WTC11 (cell line): ENCODE data around the gene TEAD1. TPM values are rescaled to one million over a fixed set of nuclear protein-coding genes. Genes with fewer than 3 reads are reported as not detected.

Experiments used
- ATAC-seq: fragments of 200-7000 bp; cut with Tn5 transposase; 2 replicates; pipeline ENCODE4 v1.10.0; 2021; ENCODE audit warnings: mild to moderate bottlenecking, moderate library complexity
- CTCF ChIA-PET: fragments of 300-600 bp; sonication (Branson Sonifier 250); formaldehyde crosslinking; loops from one replicate; lab custom pipeline; 2021; ENCODE audit warnings: antibody characterized with exemption; lab: Charles Lee
- POLR2A ChIA-PET: fragments of 350-600 bp; sonication (Branson Sonifier 250); formaldehyde crosslinking; loops from one replicate; lab custom pipeline; 2021; ENCODE audit warnings: antibody characterized with exemption; lab: Charles Lee
- DNase-seq: peaks from one replicate; pipeline ENCODE4 v3.0.0; 2021; ENCODE audit warnings: low spot score
- H3K27ac Mint-ChIP-seq: 2 replicates; pipeline ENCODE4 v1.8.0; 2021; ENCODE audit warnings: mixed read lengths
- H3K27me3 Mint-ChIP-seq: 2 replicates; pipeline ENCODE4 v1.8.0; 2021; ENCODE audit warnings: low read depth, mild to moderate bottlenecking, moderate library complexity, mixed read lengths
- H3K36me3 Mint-ChIP-seq: 2 replicates; pipeline ENCODE4 v1.8.0; 2021; ENCODE audit warnings: mixed read lengths
- H3K4me1 Mint-ChIP-seq: 2 replicates; pipeline ENCODE4 v1.8.0; 2022; ENCODE audit warnings: mixed read lengths
- H3K4me3 Mint-ChIP-seq: 2 replicates; pipeline ENCODE4 v1.8.0; 2021; ENCODE audit warnings: mild to moderate bottlenecking, moderate library complexity, mixed read lengths
- H3K9me3 Mint-ChIP-seq: 2 replicates; pipeline ENCODE4 v1.8.0; 2021; ENCODE audit warnings: mixed read lengths
- ATF1 ChIP-seq: sonication (generic); formaldehyde crosslinking; IDR thresholded peaks from 2 replicates; pipeline ENCODE4 v1.8.1; 2023; ENCODE audit warnings: mild to moderate bottlenecking, moderate library complexity, missing genetic modification reagents
- ESRRA ChIP-seq: sonication (generic); formaldehyde crosslinking; IDR thresholded peaks from 2 replicates; pipeline ENCODE4 v1.8.1; 2022; ENCODE audit warnings: mild to moderate bottlenecking, missing genetic modification reagents, borderline replicate concordance
- GRHL2 ChIP-seq: fragments of 250-450 bp; sonication (Bioruptor Pico); IDR thresholded peaks from 2 replicates; pipeline ENCODE4 v1.8.0; 2022; ENCODE audit warnings: mild to moderate bottlenecking, moderate library complexity; ENCODE audit not compliant: insufficient replicate concordance, severe bottlenecking
- NFYB ChIP-seq: sonication (generic); formaldehyde crosslinking; conservative IDR thresholded peaks from 2 replicates; pipeline ENCODE4 v1.8.0; 2022; ENCODE audit warnings: low read depth, missing genetic modification reagents
- NR1H2 ChIP-seq: sonication (generic); formaldehyde crosslinking; IDR thresholded peaks from 2 replicates; pipeline ENCODE4 v1.9.0; 2021; ENCODE audit warnings: mild to moderate bottlenecking, moderate library complexity, missing genetic modification reagents
- ZBTB21 ChIP-seq: sonication (generic); formaldehyde crosslinking; IDR thresholded peaks from 2 replicates; pipeline ENCODE4 v1.8.1; 2023; ENCODE audit warnings: mild to moderate bottlenecking, missing genetic modification reagents, borderline replicate concordance
- ZMAT4 ChIP-seq: fragments of 250-450 bp; sonication (Bioruptor Pico); IDR thresholded peaks from 2 replicates; pipeline ENCODE4 v1.9.0; 2021; ENCODE audit warnings: mild to moderate bottlenecking
- ZNF416 ChIP-seq: fragments of 250-450 bp; sonication (Bioruptor Pico); IDR thresholded peaks from 2 replicates; pipeline ENCODE4 v1.9.0; 2021; ENCODE audit warnings: mild to moderate bottlenecking, inconsistent platforms
- ZNF532 ChIP-seq: fragments of 250-450 bp; sonication (Bioruptor Pico); IDR thresholded peaks from 2 replicates; pipeline ENCODE4 v1.9.0; 2021; ENCODE audit warnings: mild to moderate bottlenecking, borderline replicate concordance
- ZNF671 ChIP-seq: fragments of 250-450 bp; sonication (Bioruptor Pico); IDR thresholded peaks from 2 replicates; pipeline ENCODE4 v1.8.0; 2021; ENCODE audit warnings: mild to moderate bottlenecking
- ZSCAN18 ChIP-seq: fragments of 250-450 bp; sonication (Bioruptor Pico); IDR thresholded peaks from 2 replicates; pipeline ENCODE4 v2.1.2; 2022; ENCODE audit warnings: mild to moderate bottlenecking, moderate library complexity
- total RNA-seq: library from RNA; stranded (reverse); gene quantifications from 3 replicates; pipeline ENCODE4 v1.2.3, GENCODE V29; 2021
- TF ChIP-seq, protein P1 (sequence below): sonication (generic); formaldehyde crosslinking; IDR thresholded peaks from 2 replicates; pipeline ENCODE4 v1.8.0; 2023; ENCODE audit warnings: mild to moderate bottlenecking, missing genetic modification reagents
- TF ChIP-seq, protein P2 (sequence below): sonication (generic); formaldehyde crosslinking; conservative IDR thresholded peaks from 2 replicates; pipeline ENCODE4 v1.8.1; 2023; ENCODE audit warnings: mild to moderate bottlenecking, low read depth, missing genetic modification reagents, moderate library complexity

Gene TEAD1
- total RNA-seq, 1 experiment from 2014 or later = 79.9 TPM

DNA sequence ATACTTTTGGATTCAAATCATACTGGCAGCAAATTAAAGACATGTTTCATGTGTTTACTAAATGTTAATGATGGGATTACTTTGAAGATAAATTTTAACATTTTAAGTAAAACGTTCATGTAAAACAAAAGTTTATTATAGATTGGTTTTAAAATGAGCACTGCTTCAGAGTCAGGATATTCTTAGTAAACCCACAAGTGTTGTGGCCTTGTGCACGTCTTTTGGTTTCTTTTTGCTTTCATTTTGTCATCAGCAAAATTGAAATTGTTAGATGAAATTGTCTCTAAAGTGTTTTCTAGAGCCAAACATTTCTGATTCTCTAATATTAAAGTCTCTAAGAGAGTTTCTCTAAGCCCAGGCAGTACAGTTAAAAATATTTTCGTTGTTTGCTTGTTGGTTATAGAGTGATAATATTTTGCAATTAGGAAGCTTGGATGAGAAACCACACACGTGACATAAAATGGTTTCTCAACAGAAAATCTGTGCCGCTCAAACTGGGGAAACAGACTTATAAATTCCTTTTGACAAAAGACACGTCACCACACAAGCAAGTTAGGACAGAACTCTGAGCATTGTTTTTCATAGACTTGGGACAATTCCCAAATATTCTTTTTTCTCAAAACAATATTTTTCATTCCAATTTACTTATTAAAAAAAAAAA is 164.4 kb downstream of the TEAD1 start:
- Mint-ChIP-seq H3K9me3 (peaks cover 11% of the 10 kb centered on the region; the same call in 1 of the 2 replicates), H3K36me3 (peaks cover 6% of the 10 kb centered on the region; the same call in 1 of the 2 replicates)
- TF ChIP-seq ZMAT4 (CRISPR knock-in tag) (no peak), NR1H2 (CRISPR knock-in tag) (no peak), ZBTB21 (CRISPR knock-in tag) (no peak), ATF1 (CRISPR knock-in tag) (no peak), ZNF532 (no peak), ZNF416 (CRISPR knock-in tag) (no peak), NFYB (CRISPR knock-in tag) (no peak), GRHL2 (CRISPR knock-in tag) (no peak), ESRRA (CRISPR knock-in tag) (no peak), ZSCAN18 (CRISPR knock-in tag) (no peak), ZNF671 (no peak)
- TF ChIP-seq, protein P1, sequence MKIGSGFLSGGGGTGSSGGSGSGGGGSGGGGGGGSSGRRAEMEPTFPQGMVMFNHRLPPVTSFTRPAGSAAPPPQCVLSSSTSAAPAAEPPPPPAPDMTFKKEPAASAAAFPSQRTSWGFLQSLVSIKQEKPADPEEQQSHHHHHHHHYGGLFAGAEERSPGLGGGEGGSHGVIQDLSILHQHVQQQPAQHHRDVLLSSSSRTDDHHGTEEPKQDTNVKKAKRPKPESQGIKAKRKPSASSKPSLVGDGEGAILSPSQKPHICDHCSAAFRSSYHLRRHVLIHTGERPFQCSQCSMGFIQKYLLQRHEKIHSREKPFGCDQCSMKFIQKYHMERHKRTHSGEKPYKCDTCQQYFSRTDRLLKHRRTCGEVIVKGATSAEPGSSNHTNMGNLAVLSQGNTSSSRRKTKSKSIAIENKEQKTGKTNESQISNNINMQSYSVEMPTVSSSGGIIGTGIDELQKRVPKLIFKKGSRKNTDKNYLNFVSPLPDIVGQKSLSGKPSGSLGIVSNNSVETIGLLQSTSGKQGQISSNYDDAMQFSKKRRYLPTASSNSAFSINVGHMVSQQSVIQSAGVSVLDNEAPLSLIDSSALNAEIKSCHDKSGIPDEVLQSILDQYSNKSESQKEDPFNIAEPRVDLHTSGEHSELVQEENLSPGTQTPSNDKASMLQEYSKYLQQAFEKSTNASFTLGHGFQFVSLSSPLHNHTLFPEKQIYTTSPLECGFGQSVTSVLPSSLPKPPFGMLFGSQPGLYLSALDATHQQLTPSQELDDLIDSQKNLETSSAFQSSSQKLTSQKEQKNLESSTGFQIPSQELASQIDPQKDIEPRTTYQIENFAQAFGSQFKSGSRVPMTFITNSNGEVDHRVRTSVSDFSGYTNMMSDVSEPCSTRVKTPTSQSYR (CRISPR knock-in tag) = no peak
- TF ChIP-seq, all 79 proteins: peak for 0
- ChIA-PET CTCF (no interaction called here), POLR2A (no interaction called here)
- H3K27me3 Mint-ChIP-seq = no peaks in the 10 kb centered on the region
- DNase-seq = no peak
- H3K4me1 Mint-ChIP-seq = peaks cover 55% of the 10 kb centered on the region
- no peak overlapping the region; the same call in 1 of the 2 replicates for H3K27ac Mint-ChIP-seq
- no peak for ATAC-seq
- no peak overlapping the region for H3K4me3 Mint-ChIP-seq

DNA sequence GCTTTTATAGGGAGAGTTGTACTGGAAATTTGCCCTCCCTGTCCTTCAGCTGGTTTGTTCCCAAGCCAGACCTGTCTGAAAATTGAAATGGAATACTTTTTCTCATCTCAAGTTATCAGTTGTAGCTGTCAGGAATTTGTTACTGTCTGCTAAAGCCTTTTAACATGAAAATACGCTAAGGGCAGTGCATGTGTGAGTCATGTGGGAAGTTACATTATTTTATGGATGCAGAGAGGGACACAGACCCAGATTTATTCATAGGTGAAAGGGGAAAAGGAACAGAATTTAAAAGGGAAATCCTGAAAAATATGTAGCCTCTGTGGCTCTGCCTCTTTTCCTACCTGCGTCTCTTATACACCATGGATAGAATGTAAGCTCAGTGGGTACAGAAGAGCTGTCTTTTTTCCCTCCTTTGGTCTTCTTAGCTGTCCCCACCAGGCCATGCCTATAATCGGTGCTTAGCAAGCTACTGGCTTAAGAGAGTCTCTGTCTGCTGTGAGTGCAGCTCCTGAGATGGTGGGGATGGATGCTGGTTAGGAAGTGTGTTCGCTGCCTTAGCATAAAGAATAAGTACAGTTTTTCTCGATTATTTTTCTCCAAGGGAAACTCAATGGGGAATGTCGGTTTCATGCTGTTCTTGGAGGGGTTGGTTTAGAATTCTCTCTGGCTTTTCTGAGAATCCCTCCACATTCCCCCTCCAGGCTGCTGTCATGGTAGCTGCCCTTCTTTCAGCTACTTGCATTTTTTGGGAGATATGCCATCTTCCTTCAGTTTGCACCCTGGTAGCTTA is 166.8 kb downstream of the TEAD1 start:
- Mint-ChIP-seq H3K27ac (peak overlapping the region; percentile 73), H3K36me3 (no peaks in the 10 kb centered on the region), H3K4me3 (no peak overlapping the region), H3K9me3 (peaks cover 5% of the 10 kb centered on the region; the same call in 1 of the 2 replicates), H3K4me1 (peaks cover 68% of the 10 kb centered on the region), H3K27me3 (no peaks in the 10 kb centered on the region)
- CTCF ChIA-PET = interaction anchor here (0.9 to 1.7 kb wide), 6 partner anchors 28 to 553 kb away, joined by 3 to 10 read pairs (median 4); no protein-coding TSS in a partner anchor
- POLR2A ChIA-PET = interaction anchor here (1.3 kb wide), 1 partner anchor 464 kb away, joined by 3 read pairs; the partner anchor contains the start of gene PARVA
- DNase-seq (no peak), ATAC-seq (no peak)
- TF ChIP-seq, protein P2, sequence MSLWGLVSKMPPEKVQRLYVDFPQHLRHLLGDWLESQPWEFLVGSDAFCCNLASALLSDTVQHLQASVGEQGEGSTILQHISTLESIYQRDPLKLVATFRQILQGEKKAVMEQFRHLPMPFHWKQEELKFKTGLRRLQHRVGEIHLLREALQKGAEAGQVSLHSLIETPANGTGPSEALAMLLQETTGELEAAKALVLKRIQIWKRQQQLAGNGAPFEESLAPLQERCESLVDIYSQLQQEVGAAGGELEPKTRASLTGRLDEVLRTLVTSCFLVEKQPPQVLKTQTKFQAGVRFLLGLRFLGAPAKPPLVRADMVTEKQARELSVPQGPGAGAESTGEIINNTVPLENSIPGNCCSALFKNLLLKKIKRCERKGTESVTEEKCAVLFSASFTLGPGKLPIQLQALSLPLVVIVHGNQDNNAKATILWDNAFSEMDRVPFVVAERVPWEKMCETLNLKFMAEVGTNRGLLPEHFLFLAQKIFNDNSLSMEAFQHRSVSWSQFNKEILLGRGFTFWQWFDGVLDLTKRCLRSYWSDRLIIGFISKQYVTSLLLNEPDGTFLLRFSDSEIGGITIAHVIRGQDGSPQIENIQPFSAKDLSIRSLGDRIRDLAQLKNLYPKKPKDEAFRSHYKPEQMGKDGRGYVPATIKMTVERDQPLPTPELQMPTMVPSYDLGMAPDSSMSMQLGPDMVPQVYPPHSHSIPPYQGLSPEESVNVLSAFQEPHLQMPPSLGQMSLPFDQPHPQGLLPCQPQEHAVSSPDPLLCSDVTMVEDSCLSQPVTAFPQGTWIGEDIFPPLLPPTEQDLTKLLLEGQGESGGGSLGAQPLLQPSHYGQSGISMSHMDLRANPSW = no peak
